GM18907 (cell line): ENCODE data around the gene NDST1.

ENCODE experiments used
- ATAC-seq: cut with Tn5 transposase; IDR thresholded peaks from one replicate; pipeline ENCODE4 v1.9.1; 2021; ENCODE audit warnings: mild to moderate bottlenecking, moderate library complexity; ENCODE audit not compliant: unreplicated experiment

NDST1 gene

GRCh38 chr5:150601491-150602345 lies 93.8 kb downstream of the NDST1 start:
- ATAC-seq: no peak

GRCh38 chr5:150603052-150603451 lies 95.1 kb downstream of the NDST1 start:
- ATAC-seq: no peak

- no peak for ATAC-seq
These were observed 95.6 kb downstream of the NDST1 start for GRCh38 chr5:150603491-150603890.

- no peak for ATAC-seq
These were observed 96.1 kb downstream of the NDST1 start for GRCh38 chr5:150604010-150604409.

- ATAC-seq: no peak
These were observed 97.0 kb downstream of the NDST1 start for GRCh38 chr5:150604894-150605440.

- ATAC-seq: no peak
These were observed 97.6 kb downstream of the NDST1 start for GRCh38 chr5:150605546-150605945.

- ATAC-seq: no peak
These were observed 98.5 kb downstream of the NDST1 start for GRCh38 chr5:150606476-150606875.

- ATAC-seq: no peak
These were observed 99.2 kb downstream of the NDST1 start for GRCh38 chr5:150607105-150607504.
